HepG2 (cell line): ENCODE data around the gene GGNBP2. TPM values are rescaled to one million over a fixed set of nuclear protein-coding genes. Genes with fewer than 3 reads are reported as not detected.
A peak's percentile ranks its signal among the peaks of the same experiment; 100 is the strongest.

ENCODE experiments used
- CBFB ChIP-seq: sonication (generic); formaldehyde crosslinking; IDR thresholded peaks from 2 replicates; pipeline ENCODE4 v1.4.0; 2020; ENCODE audit warnings: missing genetic modification reagents
- CREB3 ChIP-seq: sonication (generic); formaldehyde crosslinking; IDR thresholded peaks from 2 replicates; pipeline ENCODE4 v1.5.0; 2020; ENCODE audit warnings: missing genetic modification reagents
- HHEX ChIP-seq: IDR thresholded peaks from 2 replicates; pipeline ENCODE4 v1.6.1; 2016; ENCODE audit warnings: control low read depth
- KIAA2018 ChIP-seq: sonication (generic); formaldehyde crosslinking; IDR thresholded peaks from 2 replicates; pipeline ENCODE4 v1.5.0; 2020; ENCODE audit warnings: mild to moderate bottlenecking, missing genetic modification reagents, borderline replicate concordance
- MLLT10 ChIP-seq: sonication (generic); formaldehyde crosslinking; IDR thresholded peaks from 2 replicates; pipeline ENCODE4 v1.4.0; 2020; ENCODE audit warnings: missing genetic modification reagents
- RORA ChIP-seq: sonication (generic); formaldehyde crosslinking; IDR thresholded peaks from 2 replicates; pipeline ENCODE4 v1.5.0; 2020; ENCODE audit warnings: mild to moderate bottlenecking, missing genetic modification reagents, moderate library complexity
- SNAI1 ChIP-seq: sonication (generic); formaldehyde crosslinking; IDR thresholded peaks from 2 replicates; pipeline ENCODE4 v1.5.0; 2020; ENCODE audit warnings: mild to moderate bottlenecking, missing genetic modification reagents, borderline replicate concordance
- SNAPC5 ChIP-seq: sonication (generic); formaldehyde crosslinking; IDR thresholded peaks from 2 replicates; pipeline ENCODE4 v1.8.1; 2023; ENCODE audit warnings: mild to moderate bottlenecking, missing genetic modification reagents, borderline replicate concordance
- SNRNP70 ChIP-seq: fragments of 200-400 bp; formaldehyde crosslinking; IDR thresholded peaks from 2 replicates; pipeline ENCODE4 v1.6.1; 2017; ENCODE audit warnings: mild to moderate bottlenecking, low read depth, low read length, moderate library complexity
- SRF ChIP-seq: IDR thresholded peaks from 2 replicates; pipeline ENCODE4 v1.6.1; 2011; ENCODE audit warnings: mild to moderate bottlenecking, low read depth, low read length, moderate library complexity
- SRY ChIP-seq: sonication (generic); formaldehyde crosslinking; IDR thresholded peaks from 2 replicates; pipeline ENCODE4 v1.8.0; 2022; ENCODE audit warnings: mild to moderate bottlenecking, missing genetic modification reagents
- TEAD2 ChIP-seq: sonication (generic); formaldehyde crosslinking; IDR thresholded peaks from 2 replicates; pipeline ENCODE4 v1.9.0; 2021; ENCODE audit warnings: missing genetic modification reagents
- TRIM24 ChIP-seq: sonication (generic); formaldehyde crosslinking; IDR thresholded peaks from 2 replicates; pipeline ENCODE4 v1.8.0; 2022; ENCODE audit warnings: mild to moderate bottlenecking, missing genetic modification reagents
- ZBTB25 ChIP-seq: IDR thresholded peaks from 2 replicates; pipeline ENCODE4 v1.6.1; 2018; ENCODE audit warnings: missing genetic modification reagents
- ZNF17 ChIP-seq: sonication (generic); formaldehyde crosslinking; IDR thresholded peaks from 2 replicates; pipeline ENCODE4 v1.5.0; 2020; ENCODE audit warnings: mild to moderate bottlenecking, missing genetic modification reagents
- ZSCAN31 ChIP-seq: sonication (generic); formaldehyde crosslinking; IDR thresholded peaks from 2 replicates; pipeline ENCODE4 v1.5.0; 2020; ENCODE audit warnings: low read depth, mild to moderate bottlenecking, missing genetic modification reagents
- polyA plus RNA-seq, 8 experiments: library from polyadenylated mRNA; depleted of rRNA in 3 of 8; stranded (reverse) in 7 of 8; unstranded in 1 of 8; fragments of >200 nt; fragmentation: Illumina TruSeq in 4 of 8; extraction: Trizol in 4 of 8; gene quantifications; 2 replicates each; pipeline versions ENCODE4 v1.2.1 to v1.2.3, GENCODE V29; 2011 to 2016; ENCODE audit warnings: low read depth in 4 of 8, missing spikeins in 1 of 8, mixed read lengths in 1 of 8; ENCODE audit not compliant: insufficient read depth in 1 of 8
- total RNA-seq, 5 experiments: library from RNA; depleted of rRNA; stranded (reverse); fragments of >200 nt; fragmentation: Illumina TruSeq; extraction: Trizol; gene quantifications; 2 replicates each; pipeline ENCODE4 v1.2.3, GENCODE V29; 2016; ENCODE audit warnings: low read depth in 1 of 5
- TF ChIP-seq, protein P1 (sequence below): sonication (generic); formaldehyde crosslinking; conservative IDR thresholded peaks from 2 replicates; pipeline ENCODE4 v1.4.0; 2020; ENCODE audit warnings: missing genetic modification reagents

GGNBP2 gene
- total and polyA plus RNA-seq, 2 of the 13 experiments (the other 11 are each of a cell fraction or from before 2014, with no cell fraction given): 53.3 to 84.2 TPM

DNA sequence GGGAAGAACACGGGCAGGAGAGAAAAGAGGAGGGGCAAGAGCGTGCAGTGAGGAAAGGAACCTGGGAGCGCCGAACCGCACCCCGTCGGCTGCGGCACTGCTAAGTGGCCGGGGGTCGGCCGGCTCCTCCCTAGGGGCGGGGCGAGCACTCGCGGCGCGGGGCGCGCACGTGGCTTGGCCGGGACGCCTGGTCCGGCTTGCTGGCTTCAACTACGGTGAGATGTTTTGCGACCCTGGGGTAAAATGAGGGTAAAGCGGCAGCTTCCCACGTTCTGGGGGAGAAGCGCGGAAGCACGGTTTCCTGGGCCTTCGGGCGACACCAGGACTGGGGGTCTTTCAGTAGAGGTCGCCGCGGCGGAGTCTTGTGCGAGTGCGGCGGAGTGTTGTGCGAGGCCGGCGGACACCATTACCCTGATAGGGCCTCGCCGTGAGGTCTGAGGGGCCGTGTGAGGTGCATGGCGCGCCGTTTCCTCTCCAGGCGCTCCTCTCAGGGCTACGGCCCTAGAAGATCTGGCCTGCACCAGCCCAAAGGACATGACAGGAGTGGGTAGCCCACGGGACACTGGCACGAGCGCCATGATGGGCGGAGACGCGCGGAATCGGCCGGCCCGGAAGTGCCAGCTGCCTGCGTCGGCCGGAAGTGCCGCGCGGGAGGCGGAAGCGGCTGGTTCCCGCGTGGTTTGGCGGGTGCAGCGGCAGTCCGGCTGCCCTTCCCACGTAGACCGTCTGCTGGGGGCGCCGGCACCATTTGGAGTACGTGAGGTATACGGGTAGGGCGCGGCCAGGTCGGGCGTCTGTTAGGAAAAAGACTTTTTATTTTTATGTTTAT lies 9.7 kb upstream of the GGNBP2 start, which contains the start of the genes MYO19 and PIGW (continued):
- TF ChIP-seq SRF (no peak), RORA (no peak), HHEX (CRISPR knock-in tag) (no peak), ZBTB25 (CRISPR knock-in tag) (no peak), KIAA2018 (no peak), ZSCAN31 (peak; percentile 70), TEAD2 (CRISPR knock-in tag) (0 out of 2 replicates have a peak, but pooled peaks have one; percentile 10), SNAPC5 (CRISPR knock-in tag) (no peak), MLLT10 (CRISPR knock-in tag) (no peak), SRY (no peak), TRIM24 (no peak), ZNF17 (CRISPR knock-in tag) (no peak; the same call in 1 of the 2 replicates), SNRNP70 (no peak), SNAI1 (CRISPR knock-in tag) (no peak), CBFB (CRISPR knock-in tag) (no peak; the same call in 1 of the 2 replicates), CREB3 (CRISPR knock-in tag) (peak; percentile 92; the same call in 1 of the 2 replicates)
- TF ChIP-seq, protein P1, sequence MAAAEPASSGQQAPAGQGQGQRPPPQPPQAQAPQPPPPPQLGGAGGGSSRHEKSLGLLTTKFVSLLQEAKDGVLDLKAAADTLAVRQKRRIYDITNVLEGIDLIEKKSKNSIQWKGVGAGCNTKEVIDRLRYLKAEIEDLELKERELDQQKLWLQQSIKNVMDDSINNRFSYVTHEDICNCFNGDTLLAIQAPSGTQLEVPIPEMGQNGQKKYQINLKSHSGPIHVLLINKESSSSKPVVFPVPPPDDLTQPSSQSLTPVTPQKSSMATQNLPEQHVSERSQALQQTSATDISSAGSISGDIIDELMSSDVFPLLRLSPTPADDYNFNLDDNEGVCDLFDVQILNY: 0 out of 2 replicates have a peak, but pooled peaks have one; percentile 19
